GM19463 (cell line): ENCODE measurements around the gene RPS6KL1.

Source experiments
- ATAC-seq: cut with Tn5 transposase; IDR thresholded peaks from one replicate; pipeline ENCODE4 v1.9.1; 2021; ENCODE audit warnings: mild to moderate bottlenecking, moderate library complexity; ENCODE audit not compliant: unreplicated experiment

RPS6KL1 gene

DNA sequence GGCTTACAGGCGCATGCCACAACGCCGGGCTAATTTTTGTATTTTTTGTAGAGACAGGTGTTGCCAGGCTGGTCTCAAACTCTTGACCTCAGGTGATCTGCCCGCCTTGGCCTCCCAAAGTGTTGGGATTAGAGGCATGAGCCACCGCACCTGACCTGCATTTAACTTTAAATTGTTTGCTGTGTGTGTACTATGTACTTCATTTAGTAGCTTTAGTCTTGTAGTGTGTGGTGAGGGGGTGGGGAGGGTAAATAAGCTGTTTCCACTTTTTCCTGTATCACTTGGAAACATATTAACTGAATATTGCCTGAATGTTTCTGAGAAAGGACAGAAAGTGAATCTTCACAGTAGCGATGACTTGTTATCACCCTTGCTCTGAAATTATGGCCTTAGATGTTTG, 32.8 kb downstream of the RPS6KL1 start:
- ATAC-seq = no peak

DNA sequence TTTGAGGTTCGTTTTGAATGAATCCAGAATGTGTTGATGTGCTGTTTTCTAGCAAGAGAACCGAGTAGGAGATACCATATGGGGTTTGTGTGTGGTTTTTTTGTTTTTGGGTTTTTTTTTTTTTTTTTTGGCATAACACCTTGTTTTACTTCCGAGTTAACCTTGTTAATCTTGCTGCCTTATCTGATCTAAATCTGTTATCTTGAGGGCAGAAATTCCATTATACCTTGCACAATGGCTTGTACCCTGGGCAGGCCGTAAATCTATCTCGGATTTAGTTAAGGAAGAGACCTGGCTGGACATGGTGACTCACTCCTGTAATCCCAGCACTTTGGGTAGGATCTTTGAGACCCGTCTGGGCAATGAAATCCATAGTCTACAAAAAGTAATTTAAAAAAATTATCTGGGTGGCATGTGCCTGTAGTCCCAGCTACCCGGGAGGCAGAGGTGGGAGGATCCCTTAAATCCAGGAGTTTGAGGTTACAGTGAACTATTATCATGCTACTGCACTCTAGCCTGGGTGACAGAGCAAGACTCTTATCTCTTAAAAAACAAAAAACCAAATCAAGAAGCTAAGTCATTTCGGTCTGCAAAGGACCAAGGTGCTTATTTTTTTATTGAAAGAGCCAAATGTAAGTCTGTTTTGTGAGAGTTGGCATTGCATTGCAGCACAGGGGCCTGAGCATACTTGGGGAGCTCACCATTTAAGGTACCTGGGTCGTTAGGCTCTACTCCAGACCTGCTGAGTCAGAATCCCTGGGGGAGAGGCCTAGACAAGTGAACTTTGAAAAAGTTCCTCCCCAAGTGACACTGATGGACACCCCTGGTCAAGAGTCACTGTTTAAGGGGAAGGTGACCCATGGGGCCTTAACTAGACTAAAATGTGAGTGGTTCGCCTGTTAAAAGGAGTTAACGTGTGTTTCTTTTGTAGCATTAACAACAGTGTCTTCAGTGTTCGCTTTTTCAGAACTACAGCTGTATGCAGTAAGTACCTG, 34.6 kb downstream of the RPS6KL1 start:
- no peak for ATAC-seq

DNA sequence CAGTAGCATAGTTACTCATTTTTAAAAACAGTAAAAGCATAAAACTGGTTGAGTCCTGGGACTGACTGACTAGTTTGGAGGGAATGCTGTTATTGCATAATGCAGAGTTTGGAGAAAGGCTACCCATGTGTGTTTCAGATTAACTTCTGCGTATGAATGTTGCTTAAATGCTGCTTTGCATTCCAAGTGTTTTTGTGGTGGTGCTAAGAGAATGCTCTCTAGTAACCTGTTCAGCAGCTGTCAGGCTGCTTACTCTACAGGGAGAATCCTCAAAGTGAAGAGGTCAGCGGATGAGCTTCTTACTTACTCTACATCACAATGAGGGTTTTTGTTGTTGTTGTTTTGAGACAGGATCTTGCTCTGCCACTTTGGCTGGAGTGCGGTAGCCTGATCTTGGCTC, 37.1 kb downstream of the RPS6KL1 start:
- ATAC-seq = no peak

- peak; percentile 33 for ATAC-seq
Observed at GRCh38 chr14:74882103-74882920, 40.7 kb downstream of the RPS6KL1 start.

GRCh38 chr14:74881431-74882102, 41.5 kb downstream of the RPS6KL1 start, which contains the start of gene DLST:
Gene DLST, plus strand, starts transcription at chr14:74881916. Its CDS starts 38 bp downstream, at chr14:74881954.
- peak; percentile 95 for ATAC-seq

GRCh38 chr14:74879427-74880182, 43.5 kb downstream of the RPS6KL1 start:
- no peak for ATAC-seq

GRCh38 chr14:74875941-74876913, 46.8 kb downstream of the RPS6KL1 start, which contains the start of gene PROX2:
Gene PROX2, minus strand, starts transcription at chr14:74876145. Its CDS starts 12,311 bp downstream, at chr14:74863834.
- no peak for ATAC-seq

- no peak for ATAC-seq
Observed at GRCh38 chr14:74875204-74875603, 47.9 kb downstream of the RPS6KL1 start.

- no peak for ATAC-seq
Observed at GRCh38 chr14:74871819-74872218, 51.2 kb downstream of the RPS6KL1 start.

DNA sequence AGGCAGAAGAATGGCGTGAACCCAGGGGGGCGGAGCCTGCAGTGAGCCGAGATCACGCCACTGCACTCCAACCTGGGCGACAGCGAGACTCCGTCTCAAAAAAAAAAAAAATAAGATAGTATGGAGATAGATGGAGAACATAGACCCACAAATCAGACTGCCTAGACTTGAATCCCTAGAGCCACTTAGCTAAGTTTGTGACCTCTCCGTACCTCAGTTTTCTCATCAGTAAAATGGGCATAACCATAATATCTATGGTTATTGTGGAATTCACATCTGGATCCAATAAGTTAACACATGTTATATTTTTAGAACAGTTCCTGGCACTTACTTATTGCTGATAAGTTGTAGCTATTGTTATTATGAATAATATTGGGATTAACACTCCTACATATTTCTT, 54.3 kb downstream of the RPS6KL1 start:
- ATAC-seq = no peak

DNA sequence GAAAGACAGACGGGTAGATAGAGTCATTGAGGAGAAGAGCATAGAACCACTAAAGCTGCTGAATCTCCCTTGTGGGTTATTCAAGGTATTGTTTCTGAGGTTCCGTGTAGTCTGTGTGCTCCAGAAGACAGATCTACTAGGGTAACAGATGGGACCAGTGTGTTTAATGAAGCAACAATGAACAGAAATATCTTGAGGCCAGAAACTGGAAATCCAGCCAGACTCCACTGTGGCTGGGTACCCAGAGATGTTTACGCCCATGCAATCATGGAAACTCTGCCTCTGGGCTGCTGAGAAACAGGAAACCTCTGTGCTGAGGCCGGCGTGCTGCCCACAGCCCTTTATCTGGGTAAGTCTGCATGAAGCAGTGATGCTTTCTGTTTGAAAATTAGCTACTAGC, 55.4 kb downstream of the RPS6KL1 start:
- no peak for ATAC-seq

DNA sequence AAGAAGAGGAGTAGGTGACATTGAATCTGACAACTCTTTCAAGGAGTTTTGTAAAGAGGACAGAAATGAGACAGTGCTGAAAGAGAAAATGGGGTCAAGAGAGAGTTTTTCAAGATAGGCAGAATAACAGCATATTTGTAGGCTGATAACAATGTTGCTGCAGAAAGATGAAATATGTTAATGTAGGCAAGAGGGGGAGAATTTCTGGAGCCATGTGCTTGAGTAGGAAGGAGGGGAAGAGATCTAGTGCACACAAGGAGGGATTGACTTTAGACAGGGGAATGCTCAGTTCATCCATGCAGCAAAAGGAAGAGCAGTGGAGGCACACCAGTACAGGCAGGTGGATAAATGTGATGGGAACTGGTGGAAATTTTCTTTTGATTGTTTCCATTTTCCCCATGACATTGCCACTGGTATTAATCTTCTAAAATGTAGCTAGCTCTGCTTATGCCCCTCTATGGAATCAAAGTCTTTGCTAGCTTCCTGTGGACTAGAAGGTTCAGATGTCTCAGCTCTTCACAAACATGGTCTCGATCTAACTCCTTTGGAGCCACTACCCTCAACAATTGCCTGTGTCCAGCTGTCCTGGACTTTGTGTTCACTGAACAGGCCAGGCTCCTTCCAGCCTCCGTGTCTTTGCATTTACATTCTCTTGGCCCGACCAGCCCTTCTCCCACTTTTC, 56.2 kb downstream of the RPS6KL1 start:
- no peak for ATAC-seq

DNA sequence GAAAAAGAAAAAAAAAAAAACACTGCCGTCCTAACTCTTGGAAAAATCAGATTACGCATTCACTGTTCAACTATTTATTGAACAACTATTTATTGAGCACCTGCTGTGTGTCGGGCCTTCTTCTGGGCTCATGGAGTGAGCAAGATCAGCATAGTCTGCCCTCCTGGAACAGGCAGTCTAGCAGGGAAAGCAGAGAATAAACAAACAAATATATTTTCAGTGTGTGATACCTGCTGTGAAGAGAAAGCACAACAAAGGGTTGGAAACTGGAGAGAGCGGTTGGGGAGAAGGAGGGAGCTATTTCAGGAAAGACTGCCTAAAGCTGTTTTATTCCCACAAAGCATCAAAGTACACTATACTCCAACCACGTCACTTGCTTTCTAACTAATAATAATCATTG, 57.9 kb downstream of the RPS6KL1 start:
- ATAC-seq = no peak

DNA sequence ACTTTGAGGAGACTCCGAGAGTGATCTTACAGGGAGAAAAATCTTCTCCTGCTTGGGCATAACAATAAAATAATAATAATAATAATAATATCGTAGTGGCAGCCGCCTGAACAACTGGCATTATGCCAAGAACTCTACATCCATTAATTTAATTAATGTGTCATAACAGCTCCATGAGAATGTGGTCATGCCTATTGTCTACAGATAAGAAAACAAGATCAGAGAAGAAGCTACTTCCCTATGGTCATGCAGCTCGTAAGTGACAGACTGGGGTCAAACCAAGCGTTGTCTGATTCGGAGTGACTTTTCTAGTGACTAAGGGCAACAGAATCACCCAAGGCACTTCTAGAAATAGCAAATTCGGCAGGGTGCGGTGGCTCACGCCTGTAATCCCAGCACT, 58.9 kb downstream of the RPS6KL1 start:
- ATAC-seq = no peak

DNA sequence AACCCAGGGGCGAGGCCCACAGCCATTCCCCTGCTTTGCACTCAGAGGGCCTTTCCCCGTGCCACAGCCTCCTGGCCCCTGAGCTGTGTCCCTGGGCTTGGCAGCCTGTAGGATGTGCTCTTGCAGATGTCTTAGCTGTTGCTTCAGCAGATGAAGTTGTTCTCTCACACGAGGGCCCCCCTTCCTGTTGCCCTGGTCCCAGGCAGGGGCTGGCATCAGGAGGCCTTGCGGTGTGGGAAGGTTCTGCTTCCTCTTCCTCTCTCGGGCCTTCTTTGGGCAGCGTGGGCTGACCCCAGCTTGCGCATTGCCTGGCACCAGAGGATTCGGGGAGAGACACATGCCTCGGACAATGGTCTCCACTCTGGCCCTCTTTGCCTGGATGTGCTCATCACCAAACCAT, 59.8 kb downstream of the RPS6KL1 start:
- no peak for ATAC-seq

DNA sequence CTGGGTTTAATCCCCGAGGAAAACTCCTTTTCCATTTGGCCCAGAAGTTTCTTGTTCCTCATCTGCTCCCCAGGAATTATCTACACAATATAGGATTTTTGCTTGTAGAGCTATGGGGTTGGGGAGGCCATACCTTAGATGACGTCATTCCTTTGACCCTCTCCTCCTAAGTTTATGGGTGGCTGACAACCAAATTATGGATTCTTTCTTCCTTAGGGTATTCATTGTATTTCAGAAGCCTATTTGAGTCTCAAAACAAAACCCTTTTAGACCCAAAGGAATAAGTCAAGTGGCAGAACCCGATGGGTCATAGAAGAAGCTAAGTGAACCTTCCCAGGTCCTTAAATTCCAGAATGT, 61.3 kb downstream of the RPS6KL1 start:
- no peak for ATAC-seq

- ATAC-seq = no peak
Observed at GRCh38 chr14:74860899-74861733, 61.9 kb downstream of the RPS6KL1 start.
